GM03348 (cell line): ENCODE results near the gene TSEN54.

Source experiments
- DNase-seq: peaks from one replicate; pipeline ENCODE4 v3.0.0; 2012; ENCODE audit warnings: low spot score

Gene TSEN54

DNA sequence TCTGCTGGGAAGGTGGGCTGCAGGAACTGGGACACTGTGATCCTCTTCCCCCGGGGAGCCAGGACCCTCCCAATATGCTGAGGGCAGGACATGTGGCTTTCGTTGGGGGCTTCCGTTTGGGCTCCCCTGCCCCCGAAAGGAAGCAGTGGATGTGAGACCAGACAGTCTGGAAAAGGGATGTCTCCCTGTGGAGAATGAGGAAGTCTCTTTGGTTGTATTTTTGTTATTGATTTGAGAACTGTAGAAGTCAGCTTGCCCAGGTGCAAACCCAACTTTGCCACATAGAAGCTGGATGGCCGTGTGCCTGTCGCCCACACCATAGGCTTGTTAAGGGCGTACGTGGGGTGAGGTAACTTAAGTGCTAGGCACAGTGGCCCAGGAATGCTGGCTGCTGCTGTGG is 27.9 kb downstream of the TSEN54 start:
- DNase-seq = no peak

GRCh38 chr17:75546181-75546580 is 29.9 kb downstream of the TSEN54 start:
- no peak for DNase-seq

DNA sequence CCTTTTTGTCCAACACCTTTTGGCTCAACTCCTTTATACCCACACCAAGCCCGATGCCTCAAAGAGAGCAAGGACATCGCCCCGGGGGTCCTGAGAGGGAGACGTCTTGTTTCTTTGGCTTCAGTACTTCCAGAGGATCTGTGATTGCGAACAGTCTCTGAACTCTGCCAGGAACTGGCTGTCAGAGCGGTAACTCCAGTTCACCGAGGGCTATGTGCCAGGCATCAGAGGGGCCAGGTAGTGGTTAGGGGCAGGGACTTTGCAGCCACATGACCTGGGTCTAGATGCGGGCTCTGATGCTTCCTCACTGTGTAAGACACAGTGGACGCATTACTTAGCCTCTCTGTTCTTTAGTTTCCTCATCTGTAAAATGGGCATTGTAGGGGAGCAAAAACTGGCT is 30.8 kb downstream of the TSEN54 start:
- DNase-seq = no peak

DNA sequence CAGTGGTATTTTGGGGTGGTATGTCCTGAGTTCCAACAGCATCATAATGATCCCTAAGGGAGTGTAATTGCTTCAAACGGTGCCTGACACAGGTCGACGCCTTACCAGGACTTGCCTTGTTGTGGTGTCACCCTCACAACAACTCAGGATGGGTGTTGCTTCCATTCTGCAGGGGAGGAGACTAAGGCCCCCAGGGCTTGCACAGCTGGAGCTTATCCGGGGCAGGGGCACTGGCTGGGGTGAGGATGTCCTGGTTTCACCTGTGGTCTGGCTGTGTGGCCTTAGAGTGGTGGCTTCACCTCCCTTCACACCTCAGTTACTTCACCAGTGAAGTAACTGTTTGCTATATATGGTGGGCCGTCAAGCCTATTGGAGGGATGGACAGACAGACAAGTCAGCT is 32.5 kb downstream of the TSEN54 start:
- no peak for DNase-seq

DNA sequence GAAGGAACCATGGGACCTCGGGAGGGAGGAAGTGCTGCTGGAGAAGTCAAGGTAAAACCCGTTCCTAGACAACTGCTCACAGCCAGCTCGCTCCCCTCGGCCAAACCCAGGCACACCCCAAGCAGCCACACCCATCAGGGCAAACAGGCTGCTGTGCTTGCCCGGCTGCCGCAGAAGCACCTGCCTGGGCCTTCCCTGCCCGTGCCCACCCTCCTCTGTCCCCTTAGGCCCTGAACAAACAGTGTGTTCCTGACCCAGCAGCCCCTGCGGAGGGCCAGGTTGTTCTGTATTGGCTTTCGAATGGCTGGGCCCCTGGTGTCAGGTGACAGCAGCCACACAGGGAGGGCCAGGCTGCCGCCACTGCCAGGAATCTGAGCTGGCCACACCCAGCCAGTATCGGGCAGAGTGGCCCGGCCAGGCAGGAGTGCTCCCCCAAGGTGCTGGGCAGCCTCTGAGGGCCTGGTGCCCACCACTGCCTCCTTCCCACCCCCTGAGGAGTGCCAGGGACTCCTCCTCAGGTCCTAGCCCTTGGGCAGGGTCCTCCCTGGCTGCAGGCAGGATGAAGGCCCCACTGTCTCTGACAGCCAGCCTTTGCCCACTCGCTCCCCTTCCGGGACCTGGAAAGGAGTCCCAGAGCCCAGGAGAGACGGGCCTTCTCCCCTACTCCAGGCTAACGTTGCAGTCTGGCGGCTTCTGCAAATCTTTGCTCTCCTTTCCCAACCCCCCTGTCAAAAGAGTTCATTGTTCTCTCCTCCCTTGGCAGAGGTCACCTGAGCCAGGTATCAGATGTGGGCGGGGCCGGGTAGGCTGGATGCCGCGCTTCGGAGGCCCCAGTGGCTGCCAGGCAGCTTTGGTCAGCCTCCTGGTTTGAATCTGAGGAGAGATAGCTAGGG is 33.2 kb downstream of the TSEN54 start:
- DNase-seq = no peak

GRCh38 chr17:75550139-75550465 is 33.8 kb downstream of the TSEN54 start:
- DNase-seq = no peak

GRCh38 chr17:75551266-75551665 is 34.9 kb downstream of the TSEN54 start:
- no peak for DNase-seq

DNA sequence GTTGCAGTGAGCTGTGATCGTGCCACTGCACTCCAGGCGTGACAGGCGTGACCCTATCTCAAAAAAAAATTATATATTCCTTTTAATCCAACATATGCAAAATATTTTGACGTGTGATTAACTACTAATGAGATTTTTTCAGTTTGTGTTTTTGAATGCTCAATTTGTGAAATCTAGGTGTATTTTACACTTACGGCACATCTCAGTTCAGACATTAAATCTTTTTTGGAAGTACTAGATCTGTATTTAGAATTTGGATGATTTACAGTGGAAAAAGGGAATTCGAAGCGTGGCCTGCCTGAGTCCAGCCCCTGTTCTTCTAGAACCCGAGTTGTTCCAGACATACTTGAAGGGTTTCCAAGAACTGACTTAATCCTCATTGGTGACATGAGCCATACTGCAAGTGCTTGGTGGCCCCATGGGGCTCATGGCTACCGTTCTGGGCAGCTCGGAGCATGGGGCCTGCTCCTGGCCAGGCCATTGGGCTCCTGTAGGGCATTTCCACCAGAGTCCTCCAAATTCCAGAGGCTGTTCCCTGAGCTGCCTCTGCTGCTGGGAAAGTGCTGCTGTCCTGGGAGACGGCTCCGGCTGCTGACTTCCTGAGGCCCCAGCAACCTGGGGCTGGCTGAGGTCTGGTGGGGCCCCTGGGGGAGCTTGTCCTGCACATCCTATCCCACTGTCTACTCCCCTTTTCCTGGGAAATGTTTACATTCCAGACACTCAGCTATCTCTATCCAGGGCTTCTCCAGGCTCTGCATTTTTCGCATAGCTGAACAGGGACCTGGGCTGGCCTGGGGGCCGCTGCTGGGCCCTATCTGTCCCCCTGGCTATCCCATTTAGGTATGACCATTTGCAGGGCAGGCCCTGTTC is 36.3 kb downstream of the TSEN54 start:
- DNase-seq = no peak

DNA sequence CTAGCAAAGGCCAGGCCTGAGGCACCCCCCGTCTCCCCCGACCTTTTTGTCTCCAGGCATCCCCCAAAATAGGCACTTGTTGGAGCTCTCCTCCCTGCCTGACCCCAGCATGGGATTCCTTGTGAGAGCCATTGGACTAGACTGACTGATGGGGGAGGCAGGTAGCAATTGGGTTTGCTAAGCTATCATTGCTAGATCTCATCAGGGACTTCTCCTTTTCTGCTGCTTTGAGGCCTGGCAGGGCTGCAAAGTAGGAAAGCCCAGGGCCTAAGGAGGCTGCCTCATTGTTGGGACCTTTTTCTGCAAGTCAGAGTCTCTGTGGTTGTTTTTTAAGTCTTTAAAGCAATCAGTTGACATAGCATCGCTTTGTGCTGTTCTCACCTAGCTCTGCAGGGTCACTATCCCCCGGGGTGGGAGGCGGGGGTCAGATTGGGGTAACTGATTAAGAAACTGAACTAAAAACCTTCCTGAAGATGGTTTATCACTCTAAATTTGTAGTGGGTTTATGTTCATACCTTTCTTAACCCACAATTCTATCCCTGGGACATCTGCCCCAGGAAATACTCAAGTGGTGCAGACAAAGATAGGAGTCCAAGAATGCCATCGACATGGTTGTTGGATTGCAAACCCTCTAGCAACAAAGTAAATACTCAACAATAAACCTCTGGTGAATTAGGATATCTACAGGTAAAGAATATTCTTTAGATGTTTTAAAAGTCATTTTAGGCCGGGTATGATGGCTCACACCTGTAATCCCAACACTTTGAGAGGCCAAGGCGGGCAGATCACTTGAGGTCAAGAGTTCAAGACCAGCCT is 37.2 kb downstream of the TSEN54 start:
- DNase-seq = no peak

DNA sequence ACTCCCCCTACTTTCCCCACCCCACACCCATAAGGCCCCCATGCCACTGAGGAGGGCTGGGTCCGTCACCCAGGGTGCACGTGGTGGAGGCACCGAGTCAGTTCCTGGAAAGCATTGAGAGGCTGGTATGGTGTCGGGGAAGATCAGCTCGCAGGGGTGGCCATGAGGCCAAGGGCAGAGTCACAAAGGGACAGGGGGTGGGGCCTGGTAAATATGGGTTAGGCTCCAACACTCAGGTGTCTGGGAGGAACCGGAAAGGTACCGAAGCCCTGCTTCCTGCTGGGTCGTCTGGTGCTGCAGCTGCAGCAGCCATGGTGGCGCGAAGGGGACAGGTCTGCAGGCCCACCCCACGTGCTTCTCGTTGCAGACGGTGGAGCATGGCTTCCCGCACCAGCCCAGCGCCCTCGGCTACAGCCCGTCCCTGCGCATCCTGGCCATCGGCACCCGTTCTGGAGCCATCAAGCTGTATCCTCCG is 39.4 kb downstream of the TSEN54 start:
- DNase-seq = no peak

GRCh38 chr17:75557075-75557851 is 40.9 kb downstream of the TSEN54 start:
- DNase-seq = no peak

DNA sequence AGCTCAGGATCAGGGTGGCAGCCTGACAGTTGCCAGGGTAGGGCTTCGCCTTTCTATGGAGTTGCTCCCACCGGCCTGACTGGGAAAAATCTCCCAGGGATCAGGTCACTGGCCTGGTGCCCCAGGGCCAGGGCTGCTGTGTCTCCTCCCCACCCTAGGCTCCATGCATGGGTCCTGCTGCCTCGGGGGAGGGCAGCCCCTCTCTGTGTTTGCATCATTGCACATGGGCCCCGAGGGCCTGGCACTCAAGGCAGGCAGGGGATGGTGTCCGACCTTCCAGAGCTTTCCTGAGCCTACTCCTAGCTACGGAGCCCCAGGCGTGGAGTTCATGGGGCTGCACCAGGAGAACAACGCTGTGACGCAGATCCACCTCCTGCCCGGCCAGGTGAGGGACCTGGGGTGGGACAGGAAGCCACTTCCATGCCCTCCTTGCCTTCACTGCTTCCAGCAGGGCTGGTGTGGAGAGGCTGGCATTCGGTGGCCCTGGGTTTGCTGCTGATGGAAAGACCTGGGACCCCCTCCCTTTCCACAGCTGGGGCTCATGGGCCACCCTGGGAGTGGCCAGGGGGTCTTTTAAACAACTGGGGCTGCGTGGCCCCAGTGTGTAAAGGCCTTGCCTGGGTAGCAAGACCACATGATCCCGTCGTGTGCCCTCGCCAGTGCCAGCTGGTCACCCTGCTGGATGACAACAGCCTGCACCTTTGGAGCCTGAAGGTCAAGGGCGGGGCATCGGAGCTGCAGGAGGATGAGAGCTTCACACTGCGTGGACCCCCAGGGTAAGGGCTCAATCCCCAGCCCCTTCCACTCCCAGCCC is 41.7 kb downstream of the TSEN54 start:
- DNase-seq = no peak

GRCh38 chr17:75558666-75559530 is 42.6 kb downstream of the TSEN54 start:
- DNase-seq = no peak

- no peak for DNase-seq
Observed at GRCh38 chr17:75559958-75560533, 43.7 kb downstream of the TSEN54 start.

DNA sequence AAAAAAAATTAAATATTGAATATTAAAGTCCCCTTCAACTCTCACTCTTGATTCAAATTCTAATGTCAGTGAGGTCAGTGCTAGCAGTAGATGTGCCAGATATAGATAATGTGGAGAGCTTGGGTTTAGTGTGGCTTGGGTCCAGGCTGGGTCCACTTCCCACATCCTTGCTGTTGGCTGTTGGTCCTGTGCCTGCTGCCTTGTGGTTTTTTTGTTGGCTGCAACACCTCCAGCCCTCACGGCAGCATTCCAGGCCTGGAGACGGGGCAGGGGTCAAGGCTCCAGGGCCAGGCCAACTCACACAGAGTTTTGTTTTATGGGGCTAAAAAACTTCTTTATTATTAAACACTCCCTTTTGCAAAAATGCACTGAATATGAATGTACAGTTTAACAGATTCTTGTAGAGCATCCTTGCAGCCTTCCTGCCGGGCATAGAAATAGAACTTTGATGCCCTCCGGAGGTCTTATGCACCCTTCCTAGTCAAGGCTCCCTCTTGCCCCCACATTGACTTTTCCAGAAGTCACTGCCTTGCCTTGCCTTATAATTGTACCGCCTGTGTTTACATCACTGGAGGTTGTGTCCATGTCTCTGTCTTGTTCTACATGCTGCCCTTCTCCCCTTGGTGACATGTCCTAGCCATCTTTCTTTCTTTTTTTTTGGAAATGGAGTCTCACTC is 45.7 kb downstream of the TSEN54 start:
- peak; percentile 79 for DNase-seq

GRCh38 chr17:75563063-75563758 is 46.9 kb downstream of the TSEN54 start:
- DNase-seq = no peak

DNA sequence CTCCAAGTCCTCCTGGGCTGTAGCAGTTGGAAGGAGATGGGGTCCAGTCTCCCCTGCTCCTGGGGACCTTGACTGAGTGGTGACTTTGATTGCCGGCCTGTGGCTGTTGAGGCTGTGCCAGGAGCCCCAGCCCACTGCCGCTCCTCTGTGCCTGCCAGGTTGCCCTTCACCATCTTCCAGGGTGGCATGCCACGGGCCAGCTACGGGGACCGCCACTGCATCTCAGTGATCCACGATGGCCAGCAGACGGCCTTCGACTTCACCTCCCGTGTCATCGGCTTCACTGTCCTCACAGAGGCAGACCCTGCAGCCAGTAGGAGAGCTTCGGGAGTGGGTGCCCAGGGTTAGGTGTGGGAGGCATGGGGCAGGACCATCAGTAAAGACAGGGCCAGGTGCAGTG is 47.9 kb downstream of the TSEN54 start:
- no peak for DNase-seq

DNA sequence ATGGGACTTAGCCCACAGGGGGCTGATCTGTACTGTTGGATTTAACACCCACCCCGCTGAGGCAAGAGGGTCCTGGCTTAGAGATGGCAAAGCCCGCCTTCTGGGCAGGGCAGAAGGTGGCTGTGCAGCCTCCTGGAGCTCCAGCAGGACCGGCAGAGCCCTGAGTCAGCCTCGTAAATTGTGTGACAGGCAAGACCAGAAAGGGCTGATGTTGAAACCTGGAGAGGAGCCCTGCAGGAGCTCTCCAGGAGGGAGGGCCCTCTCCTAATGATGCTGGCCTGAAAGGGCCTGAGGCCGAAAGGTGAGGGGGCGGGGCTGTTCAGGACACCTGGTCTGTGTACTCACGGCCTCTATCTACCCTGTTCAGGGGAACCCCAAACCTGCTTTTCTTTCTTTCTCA is 48.7 kb downstream of the TSEN54 start:
- DNase-seq = peak; percentile 79
